Stimulated activated naive B cell treated with anti-CD40 and anti-IgM and Interleukin-4, amounts not matched to agents 10 μg/mL and 1 μg/mL and 100 μg/mL, for 72 hours (primary cell): ENCODE data around the gene BRICD5.
"Not testable (repeated sequence)": the region's sequence is repeated elsewhere in the genome, so short reads cannot be mapped to it uniquely, and the experiment has no call there.

Experiments used
- ATAC-seq, 2 donors: fragments of 150-1000 bp; cut with Tn5 transposase; replicated peaks; 2 replicates each; pipeline ENCODE4 v1.10.0; 2021; ENCODE audit warnings: moderate library complexity in 1 of 2
- DNase-seq: peaks from one replicate; pipeline ENCODE4 v3.0.0; 2021
- H3K27ac Mint-ChIP-seq: one replicate; pipeline ENCODE4 v1.8.0; 2022; ENCODE audit warnings: mild to moderate bottlenecking, mixed read lengths
- H3K27me3 Mint-ChIP-seq, 2 donors: one replicate each; pipeline ENCODE4 v1.8.0; 2022; ENCODE audit warnings: mixed read lengths in 2 of 2
- H3K36me3 Mint-ChIP-seq, 2 donors: one replicate each; pipeline ENCODE4 v1.8.0; 2022; ENCODE audit warnings: mixed read lengths in 2 of 2, mild to moderate bottlenecking in 1 of 2
- H3K4me1 Mint-ChIP-seq, 2 donors: one replicate each; pipeline ENCODE4 v1.8.0; 2022; ENCODE audit warnings: mixed read lengths in 2 of 2, mild to moderate bottlenecking in 1 of 2
- H3K4me3 Mint-ChIP-seq, 2 donors: one replicate each; pipeline ENCODE4 v1.8.0; 2022; ENCODE audit warnings: mild to moderate bottlenecking in 2 of 2, mixed read lengths in 2 of 2, moderate library complexity in 1 of 2
- H3K9me3 Mint-ChIP-seq, 2 donors: one replicate each; pipeline ENCODE4 v1.8.0; 2022; ENCODE audit warnings: mixed read lengths in 2 of 2, mild to moderate bottlenecking in 1 of 2

BRICD5 gene

GRCh38 chr16:2205967-2206313 is 4.7 kb downstream of the BRICD5 start:
- H3K27ac Mint-ChIP-seq = peak overlapping the region; percentile 88
- ATAC-seq (peak in 1 of 2 donors; percentile 39), DNase-seq (no peak)
- peaks cover 24 to 40% of the 10 kb centered on the region in 2 donors for H3K4me1 Mint-ChIP-seq
- no peaks in the 10 kb centered on the region for H3K9me3 Mint-ChIP-seq
- H3K4me3 Mint-ChIP-seq = peak overlapping the region; percentile 82 to 91
- H3K36me3 Mint-ChIP-seq = peaks cover 27 to 29% of the 10 kb centered on the region in 2 donors
- peaks cover 0 to 12% of the 10 kb centered on the region in 2 donors for H3K27me3 Mint-ChIP-seq

GRCh38 chr16:2205104-2205966 is 5.3 kb downstream of the BRICD5 start, which contains the start of gene MLST8:
Gene MLST8 (plus strand): TSS chr16:2205454. CDS start chr16:2206086, 632 bp downstream.
- H3K27ac Mint-ChIP-seq = peak within 1 kb of the TSS; percentile 96
- H3K36me3 Mint-ChIP-seq = peaks cover 25 to 27% of the 10 kb centered on the region in 2 donors
- no peaks in the 10 kb centered on the region for H3K9me3 Mint-ChIP-seq
- peaks cover 0 to 12% of the 10 kb centered on the region in 2 donors for H3K27me3 Mint-ChIP-seq
- peaks cover 23 to 37% of the 10 kb centered on the region in 2 donors for H3K4me1 Mint-ChIP-seq
- DNase-seq = peak; percentile 87
- H3K4me3 Mint-ChIP-seq = peak within 1 kb of the TSS; percentile 82 to 91
- ATAC-seq = peak; percentile 77 to 80

- peaks cover 21 to 35% of the 10 kb centered on the region in 2 donors for H3K4me1 Mint-ChIP-seq
- no peak for DNase-seq
- H3K36me3 Mint-ChIP-seq = peaks cover 24 to 25% of the 10 kb centered on the region in 2 donors
- peaks cover 5 to 20% of the 10 kb centered on the region in 2 donors for H3K27me3 Mint-ChIP-seq
- peak; percentile 2 for ATAC-seq
- H3K9me3 Mint-ChIP-seq = no peaks in the 10 kb centered on the region
- peak overlapping the region; percentile 90 for H3K27ac Mint-ChIP-seq
- H3K4me3 Mint-ChIP-seq = peak overlapping the region; percentile 79 to 91
Observed at GRCh38 chr16:2204416-2205103, 6.1 kb downstream of the BRICD5 start.

GRCh38 chr16:2203119-2203688 is 7.5 kb downstream of the BRICD5 start:
- Mint-ChIP-seq H3K4me1 (peaks cover 21 to 31% of the 10 kb centered on the region in 2 donors), H3K36me3 (peaks cover 14 to 19% of the 10 kb centered on the region in 2 donors)
- not testable (repeated sequence) for H3K9me3 Mint-ChIP-seq

GRCh38 chr16:2200313-2200712 is 10.3 kb downstream of the BRICD5 start:
- Mint-ChIP-seq H3K4me1 (peaks cover 8 to 17% of the 10 kb centered on the region in 2 donors), H3K4me3 (no peak overlapping the region), H3K36me3 (peaks cover 0 to 3% of the 10 kb centered on the region in 2 donors), H3K27me3 (peaks cover 24 to 48% of the 10 kb centered on the region in 2 donors), H3K9me3 (no peaks in the 10 kb centered on the region), H3K27ac (no peak overlapping the region)
- no peak for ATAC-seq
- no peak for DNase-seq

More at GRCh38 chr16:2203119-2203688, 7.5 kb downstream of the BRICD5 start:
- not testable (repeated sequence) for ATAC-seq, H3K27ac Mint-ChIP-seq, DNase-seq
- Mint-ChIP-seq H3K27me3 (peaks cover 13 to 30% of the 10 kb centered on the region in 2 donors), H3K4me3 (peak overlapping the region; percentile 51 to 53)

- peaks cover 31 to 54% of the 10 kb centered on the region in 2 donors for H3K27me3 Mint-ChIP-seq
Observed at GRCh38 chr16:2199621-2200139, 11.0 kb downstream of the BRICD5 start.

GRCh38 chr16:2199095-2199494 is 11.6 kb downstream of the BRICD5 start:
- peaks cover 33 to 60% of the 10 kb centered on the region in 2 donors for H3K27me3 Mint-ChIP-seq
- no peak overlapping the region for H3K27ac Mint-ChIP-seq
- peaks cover 9 to 20% of the 10 kb centered on the region in 2 donors for H3K4me1 Mint-ChIP-seq
- no peak overlapping the region for H3K4me3 Mint-ChIP-seq
- H3K36me3 Mint-ChIP-seq = peaks cover 0 to 3% of the 10 kb centered on the region in 2 donors
- DNase-seq = no peak
- no peak for ATAC-seq
- no peaks in the 10 kb centered on the region for H3K9me3 Mint-ChIP-seq

More at GRCh38 chr16:2199621-2200139, 11.0 kb downstream of the BRICD5 start:
- H3K9me3 Mint-ChIP-seq = no peaks in the 10 kb centered on the region
- no peak overlapping the region for H3K27ac Mint-ChIP-seq
- no peak for DNase-seq
- no peak overlapping the region for H3K4me3 Mint-ChIP-seq
- ATAC-seq = no peak
- peaks cover 14 to 22% of the 10 kb centered on the region in 2 donors for H3K4me1 Mint-ChIP-seq
- peaks cover 0 to 3% of the 10 kb centered on the region in 2 donors for H3K36me3 Mint-ChIP-seq

GRCh38 chr16:2198283-2198682 is 12.4 kb downstream of the BRICD5 start:
- Mint-ChIP-seq H3K4me1 (peaks cover 6 to 20% of the 10 kb centered on the region in 2 donors), H3K9me3 (no peaks in the 10 kb centered on the region), H3K27me3 (peaks cover 41 to 68% of the 10 kb centered on the region in 2 donors), H3K27ac (no peak overlapping the region), H3K36me3 (no peaks in the 10 kb centered on the region), H3K4me3 (no peak overlapping the region)
- DNase-seq (no peak), ATAC-seq (no peak)

- H3K27me3 Mint-ChIP-seq = peaks cover 42 to 73% of the 10 kb centered on the region in 2 donors
- H3K9me3 Mint-ChIP-seq = no peaks in the 10 kb centered on the region
- peaks cover 6 to 20% of the 10 kb centered on the region in 2 donors for H3K4me1 Mint-ChIP-seq
- H3K4me3 Mint-ChIP-seq = no peak overlapping the region
- no peaks in the 10 kb centered on the region for H3K36me3 Mint-ChIP-seq
- H3K27ac Mint-ChIP-seq = no peak overlapping the region
- DNase-seq (no peak), ATAC-seq (no peak)
Observed at GRCh38 chr16:2197765-2198164, 12.9 kb downstream of the BRICD5 start.

- DNase-seq (no peak), ATAC-seq (no peak)
- Mint-ChIP-seq H3K27me3 (peaks cover 48 to 74% of the 10 kb centered on the region in 2 donors), H3K27ac (no peak overlapping the region), H3K36me3 (no peaks in the 10 kb centered on the region), H3K4me1 (peaks cover 6 to 20% of the 10 kb centered on the region in 2 donors), H3K4me3 (peak overlapping the region; percentile 74 to 81), H3K9me3 (no peaks in the 10 kb centered on the region)
Observed at GRCh38 chr16:2196981-2197511, 13.6 kb downstream of the BRICD5 start.

GRCh38 chr16:2196162-2196980 is 14.3 kb downstream of the BRICD5 start, which contains the start of gene CASKIN1:
Gene CASKIN1 (minus strand): TSS chr16:2196605. CDS start chr16:2196432, 173 bp downstream.
- peaks cover 6 to 20% of the 10 kb centered on the region in 2 donors for H3K4me1 Mint-ChIP-seq
- no peaks in the 10 kb centered on the region for H3K9me3 Mint-ChIP-seq
- H3K4me3 Mint-ChIP-seq = peak within 1 kb of the TSS; percentile 74 to 81
- H3K27me3 Mint-ChIP-seq = peaks cover 52 to 68% of the 10 kb centered on the region in 2 donors
- H3K36me3 Mint-ChIP-seq = no peaks in the 10 kb centered on the region
- H3K27ac Mint-ChIP-seq = peak within 1 kb of the TSS; percentile 65
- ATAC-seq = peak; percentile 59 to 64
- DNase-seq = no peak

- Mint-ChIP-seq H3K4me3 (peak overlapping the region; percentile 60 to 62), H3K9me3 (no peaks in the 10 kb centered on the region), H3K36me3 (no peaks in the 10 kb centered on the region), H3K27ac (peak overlapping the region; percentile 65), H3K27me3 (peaks cover 52 to 68% of the 10 kb centered on the region in 2 donors), H3K4me1 (peaks cover 6 to 20% of the 10 kb centered on the region in 2 donors)
- ATAC-seq = peak; percentile 36 to 41
- DNase-seq = no peak
Observed at GRCh38 chr16:2195322-2196161, 15.1 kb downstream of the BRICD5 start.
